GM23248 (cell line): ENCODE data around the gene PCDHAC1.

ENCODE experiments used
- EZH2 ChIP-seq: fragments of 200-600 bp; sonication (generic); IDR thresholded peaks from 2 replicates; pipeline ENCODE4 v1.6.1; 2018; ENCODE audit warnings: antibody characterized with exemption, mild to moderate bottlenecking; ENCODE audit not compliant: insufficient read depth, poor library complexity, severe bottlenecking
- EZH2phosphoT487 ChIP-seq: fragments of 200-600 bp; sonication (generic); IDR thresholded peaks from 2 replicates; pipeline ENCODE4 v1.6.1; 2018; ENCODE audit warnings: antibody characterized with exemption, moderate library complexity, mild to moderate bottlenecking, low read depth; ENCODE audit not compliant: insufficient read depth

GRCh38 chr5:140927228-140927573, 1.1 kb downstream of the PCDHAC1 start:
- no peak for TF ChIP-seq EZH2
- no peak for TF ChIP-seq EZH2phosphoT487
